Fibroblast of mammary gland (primary cell): ENCODE measurements around the gene RANBP17.

Experiments used
- DNase-seq: peaks from one replicate; pipeline ENCODE4 v3.0.0-alpha.2; 2010; ENCODE audit warnings: low read depth
- H3K4me3 ChIP-seq: 2 replicates; pipeline ENCODE4 v1.5.1; 2011; ENCODE audit warnings: low read depth, mild to moderate bottlenecking, low read length, moderate library complexity; ENCODE audit not compliant: control insufficient read depth
- CTCF ChIP-seq: conservative IDR thresholded peaks from 2 replicates; pipeline ENCODE4 v1.5.1; 2011; ENCODE audit warnings: low read depth, low read length, inconsistent platforms; ENCODE audit not compliant: control insufficient read depth, insufficient read depth

Gene RANBP17

GRCh38 chr5:171299851-171300250, 438.0 kb downstream of the RANBP17 start:
- H3K4me3 ChIP-seq = no peak overlapping the region
- no peak for TF ChIP-seq CTCF
- no peak for DNase-seq

DNA sequence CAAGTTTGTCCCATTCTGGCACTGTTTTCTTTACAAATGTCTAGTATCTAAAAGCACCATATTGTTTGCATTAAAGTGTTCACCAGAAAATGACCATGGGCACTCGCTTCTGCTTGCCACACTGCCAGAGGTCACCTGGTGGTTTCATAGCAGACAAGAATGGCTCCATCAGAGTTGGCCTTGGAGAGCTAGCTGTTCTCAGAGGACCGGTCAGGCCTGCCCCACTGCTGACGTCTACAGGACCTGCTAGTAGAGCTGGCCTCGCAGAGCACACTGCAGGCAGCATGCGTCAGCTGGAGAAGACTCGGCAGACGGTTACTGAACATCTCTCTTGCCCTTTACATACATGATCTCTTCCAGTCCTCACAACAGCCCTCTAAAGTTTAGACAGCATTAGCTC, 438.5 kb downstream of the RANBP17 start:
- H3K4me3 ChIP-seq = no peak overlapping the region
- TF ChIP-seq CTCF = no peak
- DNase-seq = no peak

DNA sequence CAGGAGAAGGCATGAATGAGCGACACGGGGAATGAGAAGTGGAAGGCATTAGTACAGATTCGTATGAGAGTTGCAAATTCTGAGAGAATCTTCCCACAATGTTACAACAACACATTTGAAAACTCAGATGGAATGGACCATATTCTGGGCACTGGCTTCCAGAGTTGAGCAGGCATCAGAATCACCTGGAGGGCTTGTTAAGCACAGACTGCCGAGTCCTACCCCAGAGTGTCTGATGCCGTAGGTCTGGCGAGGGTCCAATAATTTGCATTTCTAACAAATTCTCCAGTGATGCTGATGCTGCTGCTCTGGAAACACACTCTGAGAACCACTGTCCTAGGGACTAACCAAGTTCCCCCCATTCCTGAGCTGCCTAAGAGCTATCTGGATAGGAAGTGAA, 444.3 kb downstream of the RANBP17 start:
- no peak for DNase-seq
- TF ChIP-seq CTCF = no peak
- no peak overlapping the region for H3K4me3 ChIP-seq

GRCh38 chr5:171306781-171307591, 445.2 kb downstream of the RANBP17 start:
- no peak overlapping the region for H3K4me3 ChIP-seq
- no peak for TF ChIP-seq CTCF
- no peak for DNase-seq

DNA sequence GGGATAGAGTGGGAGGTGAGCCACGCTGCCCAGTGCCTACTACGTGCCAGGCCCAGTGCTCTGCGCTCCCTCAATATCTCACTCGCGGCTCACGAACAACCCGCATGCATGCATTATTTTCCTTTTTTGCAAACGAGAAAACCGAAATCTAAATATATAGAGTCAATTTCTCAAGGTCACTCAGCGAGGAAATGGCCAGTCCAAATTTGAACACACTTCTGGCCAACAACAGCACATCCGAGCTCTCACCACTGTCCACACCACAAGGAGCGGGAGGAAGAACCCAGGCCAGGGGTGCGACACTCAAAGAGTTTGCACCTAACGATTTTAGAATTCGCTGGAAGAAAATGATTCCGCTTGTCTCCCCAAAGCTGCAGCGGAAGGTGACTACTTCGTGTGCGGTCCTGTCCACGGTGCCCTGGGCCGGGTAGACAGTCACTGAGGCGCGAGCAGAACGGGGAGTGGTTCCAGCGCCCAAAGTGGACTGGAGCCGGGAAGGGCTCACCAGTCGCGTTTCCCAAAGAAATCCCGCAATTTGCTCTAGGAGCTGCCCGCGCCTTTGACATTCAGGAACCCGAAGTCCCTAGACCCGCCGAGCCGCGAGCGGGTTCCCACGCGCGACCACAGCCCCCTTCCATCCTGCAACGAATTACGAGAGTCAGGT, 446.1 kb downstream of the RANBP17 start:
- TF ChIP-seq CTCF = no peak
- no peak for DNase-seq
- H3K4me3 ChIP-seq = no peak overlapping the region

DNA sequence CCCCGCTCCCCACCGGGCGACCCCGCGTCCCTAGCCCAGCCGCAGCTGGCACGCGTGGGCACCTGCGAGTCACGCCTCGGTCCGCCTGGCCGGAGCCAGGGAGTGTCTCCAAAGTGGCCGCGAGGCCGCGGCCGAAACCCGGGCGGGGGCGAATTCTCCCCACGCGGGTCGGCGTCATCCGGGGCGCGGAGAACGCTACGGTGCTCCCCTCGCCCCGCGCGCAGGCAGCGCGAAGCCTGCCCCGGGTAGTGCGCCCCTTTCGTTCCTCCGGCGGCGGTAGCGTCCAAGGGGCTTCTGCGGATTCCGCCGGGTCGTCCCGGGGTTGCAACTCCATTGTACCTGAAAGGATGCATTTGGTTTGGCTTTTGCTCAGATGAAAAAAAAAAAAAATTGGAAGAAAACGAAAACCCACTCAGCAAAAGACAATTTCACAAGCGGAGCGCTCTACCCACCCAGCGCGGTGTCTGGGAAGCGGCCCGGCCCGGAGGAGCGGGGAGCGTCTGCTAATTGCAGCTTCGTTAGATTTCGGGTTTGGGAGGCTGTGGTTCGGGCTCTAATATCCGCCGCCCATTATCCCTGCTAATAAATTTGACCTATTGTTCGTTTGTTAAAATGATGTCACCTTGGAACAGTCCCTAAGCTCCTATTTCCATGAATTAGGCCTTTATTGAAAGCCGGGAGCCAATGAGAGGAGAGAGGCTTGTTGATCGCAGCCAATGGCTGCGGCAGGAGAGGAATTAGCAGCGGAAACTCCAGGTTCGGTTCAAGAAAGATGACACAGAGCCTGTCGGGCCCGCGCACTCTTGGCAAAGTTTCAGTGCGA, 446.8 kb downstream of the RANBP17 start, which contains the start of gene TLX3:
Gene TLX3, plus strand, starts transcription at position 796 of the 823 bp plus-strand sequence. CDS start 118 bp downstream, outside the sequence.
- DNase-seq = no peak
- no peak within 1 kb of the TSS for H3K4me3 ChIP-seq
- TF ChIP-seq CTCF = no peak
